Measurements from ENCODE around the gene CTNNA2.

Gene CTNNA2

GRCh38 chr2:79830501-79830900 lies 317.6 kb downstream of the CTNNA2 start:
- H3K9me3 ChIP-seq (ENCODE audit: control insufficient read depth, low read length), result no peaks in the 10 kb centered on the region
- H4K8ac ChIP-seq (ENCODE audit: low read length), result no peak overlapping the region
- H3K4me1 ChIP-seq (ENCODE audit: control insufficient read depth, insufficient read depth, low read depth, low read length), result no peaks in the 10 kb centered on the region
- no peaks in the 10 kb centered on the region for H3K79me1 ChIP-seq (replicated peaks; ENCODE audit: low read length, poor library complexity, severe bottlenecking)
- H3K23ac ChIP-seq (ENCODE audit: low read length in 2 of 2), result no peak overlapping the region
- no peak overlapping the region for H3K27ac ChIP-seq (ENCODE audit: low read length, poor library complexity, severe bottlenecking)
- no peak overlapping the region for H3K4me3 ChIP-seq (ENCODE audit: insufficient read depth in 1 of 2, low read depth in 1 of 2, low read length in 2 of 2)
- no peak overlapping the region for H2AFZ ChIP-seq (ENCODE audit: low read depth, low read length)
- H4K91ac ChIP-seq (ENCODE audit: low read length), result no peak overlapping the region
- 83% methylated on average over 5 of the region's 7 CpGs for WGBS
- H3K36me3 ChIP-seq (ENCODE audit: control insufficient read depth in 1 of 2, insufficient read depth in 2 of 2, low read depth in 1 of 2, low read length in 2 of 2), result no peaks in the 10 kb centered on the region
- H3K14ac ChIP-seq (ENCODE audit: low read length in 2 of 2), result no peak overlapping the region
- H2BK15ac ChIP-seq (ENCODE audit: low read depth, poor library complexity, severe bottlenecking), result no peak overlapping the region
- no peak for DNase-seq
- no peak overlapping the region for H3K18ac ChIP-seq (ENCODE audit: low read depth in 1 of 2, low read length in 2 of 2)
- H3K4ac ChIP-seq (ENCODE audit: low read depth in 1 of 2, low read length in 2 of 2), result no peak overlapping the region
- H3K9ac ChIP-seq (ENCODE audit: low read length), result no peak overlapping the region
- no peaks in the 10 kb centered on the region for H3K27me3 ChIP-seq (ENCODE audit: control insufficient read depth in 1 of 2, insufficient read depth in 1 of 2, low read length in 2 of 2)
- H2BK5ac ChIP-seq (ENCODE audit: low read depth, low read length, poor library complexity, severe bottlenecking), result no peak overlapping the region
- no peak overlapping the region for H3K4me2 ChIP-seq (ENCODE audit: low read length, poor library complexity, severe bottlenecking)
- no peak overlapping the region for H2BK120ac ChIP-seq (ENCODE audit: low read depth, low read length)
- H2AK5ac ChIP-seq (ENCODE audit: low read length, severe bottlenecking), result no peak overlapping the region
- H2BK12ac ChIP-seq (ENCODE audit: low read length in 2 of 2), result no peak overlapping the region

- no peak overlapping the region for H2AFZ ChIP-seq (ENCODE audit: low read depth, low read length)
- DNase-seq, result no peak
- no peak overlapping the region for H4K8ac ChIP-seq (ENCODE audit: low read length)
- no peak overlapping the region for H3K23ac ChIP-seq (ENCODE audit: low read length in 2 of 2)
- H3K4me2 ChIP-seq (ENCODE audit: low read length, poor library complexity, severe bottlenecking), result no peak overlapping the region
- no peak overlapping the region for H3K27ac ChIP-seq (ENCODE audit: low read length, poor library complexity, severe bottlenecking)
- H3K9ac ChIP-seq (ENCODE audit: low read length), result no peak overlapping the region
- H3K9me3 ChIP-seq (ENCODE audit: control insufficient read depth, low read length), result no peaks in the 10 kb centered on the region
- H3K36me3 ChIP-seq (ENCODE audit: control insufficient read depth in 1 of 2, insufficient read depth in 2 of 2, low read depth in 1 of 2, low read length in 2 of 2), result no peaks in the 10 kb centered on the region
- no peak overlapping the region for H2BK120ac ChIP-seq (ENCODE audit: low read depth, low read length)
- no peaks in the 10 kb centered on the region for H3K27me3 ChIP-seq (ENCODE audit: control insufficient read depth in 1 of 2, insufficient read depth in 1 of 2, low read length in 2 of 2)
- no peak overlapping the region for H3K14ac ChIP-seq (ENCODE audit: low read length in 2 of 2)
- H3K79me1 ChIP-seq (replicated peaks; ENCODE audit: low read length, poor library complexity, severe bottlenecking), result no peaks in the 10 kb centered on the region
- H3K4me1 ChIP-seq (ENCODE audit: control insufficient read depth, insufficient read depth, low read depth, low read length), result no peaks in the 10 kb centered on the region
- H2BK12ac ChIP-seq (ENCODE audit: low read length in 2 of 2), result no peak overlapping the region
- no peak overlapping the region for H2BK5ac ChIP-seq (ENCODE audit: low read depth, low read length, poor library complexity, severe bottlenecking)
- H4K91ac ChIP-seq (ENCODE audit: low read length), result no peak overlapping the region
- H3K18ac ChIP-seq (ENCODE audit: low read depth in 1 of 2, low read length in 2 of 2), result no peak overlapping the region
- H2AK5ac ChIP-seq (ENCODE audit: low read length, severe bottlenecking), result no peak overlapping the region
- no peak overlapping the region for H2BK15ac ChIP-seq (ENCODE audit: low read depth, poor library complexity, severe bottlenecking)
- 41% methylated on average over 2 of the region's 3 CpGs for WGBS
- no peak overlapping the region for H3K4ac ChIP-seq (ENCODE audit: low read depth in 1 of 2, low read length in 2 of 2)
- no peak overlapping the region for H3K4me3 ChIP-seq (ENCODE audit: insufficient read depth in 1 of 2, low read depth in 1 of 2, low read length in 2 of 2)
Measured at GRCh38 chr2:79831961-79832360, 319.1 kb downstream of the CTNNA2 start.

GRCh38 chr2:79832511-79833234 lies 319.8 kb downstream of the CTNNA2 start:
- WGBS, result 51% methylated on average over 5 of the region's 6 CpGs
- Histone ChIP-seq H3K27me3 (ENCODE audit: control insufficient read depth in 1 of 2, insufficient read depth in 1 of 2, low read length in 2 of 2) (no peaks in the 10 kb centered on the region), H2BK12ac (ENCODE audit: low read length in 2 of 2) (no peak overlapping the region), H3K18ac (ENCODE audit: low read depth in 1 of 2, low read length in 2 of 2) (no peak overlapping the region), H3K27ac (ENCODE audit: low read length, poor library complexity, severe bottlenecking) (no peak overlapping the region), H3K9ac (ENCODE audit: low read length) (no peak overlapping the region), H4K8ac (ENCODE audit: low read length) (no peak overlapping the region), H3K4ac (ENCODE audit: low read depth in 1 of 2, low read length in 2 of 2) (no peak overlapping the region), H3K4me3 (ENCODE audit: insufficient read depth in 1 of 2, low read depth in 1 of 2, low read length in 2 of 2) (no peak overlapping the region), H3K9me3 (ENCODE audit: control insufficient read depth, low read length) (no peaks in the 10 kb centered on the region), H3K79me1 (replicated peaks; ENCODE audit: low read length, poor library complexity, severe bottlenecking) (no peaks in the 10 kb centered on the region), H3K4me1 (ENCODE audit: control insufficient read depth, insufficient read depth, low read depth, low read length) (no peaks in the 10 kb centered on the region), H2BK120ac (ENCODE audit: low read depth, low read length) (no peak overlapping the region), H3K4me2 (ENCODE audit: low read length, poor library complexity, severe bottlenecking) (no peak overlapping the region), H2BK15ac (ENCODE audit: low read depth, poor library complexity, severe bottlenecking) (no peak overlapping the region), H2BK5ac (ENCODE audit: low read depth, low read length, poor library complexity, severe bottlenecking) (no peak overlapping the region), H3K36me3 (ENCODE audit: control insufficient read depth in 1 of 2, insufficient read depth in 2 of 2, low read depth in 1 of 2, low read length in 2 of 2) (no peaks in the 10 kb centered on the region), H3K23ac (ENCODE audit: low read length in 2 of 2) (no peak overlapping the region), H2AK5ac (ENCODE audit: low read length, severe bottlenecking) (no peak overlapping the region), H4K91ac (ENCODE audit: low read length) (no peak overlapping the region), H2AFZ (ENCODE audit: low read depth, low read length) (no peak overlapping the region), H3K14ac (ENCODE audit: low read length in 2 of 2) (no peak overlapping the region)
- no peak for DNase-seq

GRCh38 chr2:79833235-79833878 lies 320.5 kb downstream of the CTNNA2 start:
- Histone ChIP-seq H2BK120ac (ENCODE audit: low read depth, low read length) (no peak overlapping the region), H3K27ac (ENCODE audit: low read length, poor library complexity, severe bottlenecking) (no peak overlapping the region), H2BK5ac (ENCODE audit: low read depth, low read length, poor library complexity, severe bottlenecking) (no peak overlapping the region), H2BK15ac (ENCODE audit: low read depth, poor library complexity, severe bottlenecking) (no peak overlapping the region), H3K4me1 (ENCODE audit: control insufficient read depth, insufficient read depth, low read depth, low read length) (no peaks in the 10 kb centered on the region), H3K4ac (ENCODE audit: low read depth in 1 of 2, low read length in 2 of 2) (no peak overlapping the region), H3K4me2 (ENCODE audit: low read length, poor library complexity, severe bottlenecking) (no peak overlapping the region), H3K36me3 (ENCODE audit: control insufficient read depth in 1 of 2, insufficient read depth in 2 of 2, low read depth in 1 of 2, low read length in 2 of 2) (no peaks in the 10 kb centered on the region), H3K4me3 (ENCODE audit: insufficient read depth in 1 of 2, low read depth in 1 of 2, low read length in 2 of 2) (no peak overlapping the region), H4K91ac (ENCODE audit: low read length) (no peak overlapping the region), H2AFZ (ENCODE audit: low read depth, low read length) (no peak overlapping the region), H3K18ac (ENCODE audit: low read depth in 1 of 2, low read length in 2 of 2) (no peak overlapping the region), H2AK5ac (ENCODE audit: low read length, severe bottlenecking) (no peak overlapping the region), H2BK12ac (ENCODE audit: low read length in 2 of 2) (no peak overlapping the region), H4K8ac (ENCODE audit: low read length) (no peak overlapping the region), H3K14ac (ENCODE audit: low read length in 2 of 2) (no peak overlapping the region), H3K27me3 (ENCODE audit: control insufficient read depth in 1 of 2, insufficient read depth in 1 of 2, low read length in 2 of 2) (no peaks in the 10 kb centered on the region), H3K23ac (ENCODE audit: low read length in 2 of 2) (no peak overlapping the region), H3K79me1 (replicated peaks; ENCODE audit: low read length, poor library complexity, severe bottlenecking) (no peaks in the 10 kb centered on the region), H3K9me3 (ENCODE audit: control insufficient read depth, low read length) (no peaks in the 10 kb centered on the region), H3K9ac (ENCODE audit: low read length) (no peak overlapping the region)
- 47% methylated on average over 1 of the region's 1 CpG for WGBS
- DNase-seq, result no peak
